Adrenal gland (tissue), 5 donors: ENCODE data around the gene LIN52.

Experiments used
- POLR2A ChIP-seq, 2 donors: fragments of 450-650 bp; IDR thresholded peaks; one replicate each; pipeline ENCODE4 v1.6.1; 2017; ENCODE audit warnings: antibody characterized with exemption in 2 of 2, mild to moderate bottlenecking in 2 of 2, moderate library complexity in 1 of 2
- TF ChIP-seq, protein P1 (sequence below), 6 experiments: fragments of 450-650 bp in 4 of 6; fragments of 200-600 bp in 2 of 6; sonication (generic) in 1 of 6; IDR thresholded peaks; 1 replicate in 5 of 6; 2 replicates in 1 of 6; pipeline versions ENCODE4 v1.5.1 to v1.8.0; 2016 to 2021; ENCODE audit warnings: antibody characterized with exemption in 6 of 6, mild to moderate bottlenecking in 2 of 6, moderate library complexity in 1 of 6
- donor health status: DM: no; HTN: no; CAD: no.

DNA sequence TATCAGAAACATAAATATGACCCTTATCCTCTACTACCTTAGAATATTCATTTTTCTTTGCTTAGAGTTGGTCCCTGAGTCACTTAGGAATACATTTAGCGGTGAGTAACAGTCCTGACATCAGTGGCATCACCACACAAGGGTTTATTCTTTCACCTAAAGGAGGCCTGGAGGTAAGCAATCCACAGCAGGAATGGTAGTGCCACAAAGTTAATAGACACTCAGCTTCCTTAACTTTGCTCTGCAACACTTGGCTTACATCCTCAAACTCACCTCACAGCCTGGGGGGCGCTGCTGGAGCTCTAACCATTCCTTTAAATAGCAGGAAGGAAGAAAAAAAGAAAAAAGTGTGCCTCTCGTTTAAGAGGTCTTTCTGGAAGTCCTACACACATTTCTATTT is 36.5 kb upstream of the LIN52 start:
- TF ChIP-seq, protein P1, sequence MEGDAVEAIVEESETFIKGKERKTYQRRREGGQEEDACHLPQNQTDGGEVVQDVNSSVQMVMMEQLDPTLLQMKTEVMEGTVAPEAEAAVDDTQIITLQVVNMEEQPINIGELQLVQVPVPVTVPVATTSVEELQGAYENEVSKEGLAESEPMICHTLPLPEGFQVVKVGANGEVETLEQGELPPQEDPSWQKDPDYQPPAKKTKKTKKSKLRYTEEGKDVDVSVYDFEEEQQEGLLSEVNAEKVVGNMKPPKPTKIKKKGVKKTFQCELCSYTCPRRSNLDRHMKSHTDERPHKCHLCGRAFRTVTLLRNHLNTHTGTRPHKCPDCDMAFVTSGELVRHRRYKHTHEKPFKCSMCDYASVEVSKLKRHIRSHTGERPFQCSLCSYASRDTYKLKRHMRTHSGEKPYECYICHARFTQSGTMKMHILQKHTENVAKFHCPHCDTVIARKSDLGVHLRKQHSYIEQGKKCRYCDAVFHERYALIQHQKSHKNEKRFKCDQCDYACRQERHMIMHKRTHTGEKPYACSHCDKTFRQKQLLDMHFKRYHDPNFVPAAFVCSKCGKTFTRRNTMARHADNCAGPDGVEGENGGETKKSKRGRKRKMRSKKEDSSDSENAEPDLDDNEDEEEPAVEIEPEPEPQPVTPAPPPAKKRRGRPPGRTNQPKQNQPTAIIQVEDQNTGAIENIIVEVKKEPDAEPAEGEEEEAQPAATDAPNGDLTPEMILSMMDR (IDR thresholded peaks at IDR 0.05), result no peak
- TF ChIP-seq POLR2A (IDR thresholded peaks at IDR 0.05), result no peak
